ENCODE measurements around the gene PDLIM7. TPM values are rescaled to one million over a fixed set of nuclear protein-coding genes. Genes with fewer than 3 reads are reported as not detected.

PDLIM7 gene
- total and polyA plus RNA-seq, 10 of the 15 experiments (the other 5 are each of a cell fraction or from before 2014, with no cell fraction given): 0.82 to 36.6 (median 19.3) TPM

DNA sequence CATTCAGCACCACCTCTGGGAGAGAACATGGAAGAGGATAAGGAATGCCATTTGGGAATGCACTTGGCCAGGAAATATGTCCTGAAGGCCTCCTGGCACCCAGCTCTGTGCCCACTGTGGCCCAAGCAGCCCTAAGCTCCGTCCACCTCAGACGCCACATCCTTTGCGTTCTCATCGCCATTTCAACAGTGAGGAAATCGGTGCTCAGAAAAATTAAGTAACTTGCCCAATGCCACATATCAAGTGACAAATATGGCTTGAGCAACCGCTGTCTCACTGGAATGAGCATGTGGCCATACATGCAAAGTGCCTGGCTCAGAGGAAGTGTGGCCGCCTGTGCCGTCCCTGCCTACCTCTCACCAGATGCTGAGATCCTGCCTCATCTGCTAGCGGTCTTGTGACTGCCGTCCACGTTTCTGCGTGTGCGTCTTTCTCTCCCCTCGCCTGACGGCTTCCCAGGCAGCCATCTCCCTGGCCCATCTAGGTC, 13.2 kb upstream of the PDLIM7 start (continued):
- TF ChIP-seq, protein P1, sequence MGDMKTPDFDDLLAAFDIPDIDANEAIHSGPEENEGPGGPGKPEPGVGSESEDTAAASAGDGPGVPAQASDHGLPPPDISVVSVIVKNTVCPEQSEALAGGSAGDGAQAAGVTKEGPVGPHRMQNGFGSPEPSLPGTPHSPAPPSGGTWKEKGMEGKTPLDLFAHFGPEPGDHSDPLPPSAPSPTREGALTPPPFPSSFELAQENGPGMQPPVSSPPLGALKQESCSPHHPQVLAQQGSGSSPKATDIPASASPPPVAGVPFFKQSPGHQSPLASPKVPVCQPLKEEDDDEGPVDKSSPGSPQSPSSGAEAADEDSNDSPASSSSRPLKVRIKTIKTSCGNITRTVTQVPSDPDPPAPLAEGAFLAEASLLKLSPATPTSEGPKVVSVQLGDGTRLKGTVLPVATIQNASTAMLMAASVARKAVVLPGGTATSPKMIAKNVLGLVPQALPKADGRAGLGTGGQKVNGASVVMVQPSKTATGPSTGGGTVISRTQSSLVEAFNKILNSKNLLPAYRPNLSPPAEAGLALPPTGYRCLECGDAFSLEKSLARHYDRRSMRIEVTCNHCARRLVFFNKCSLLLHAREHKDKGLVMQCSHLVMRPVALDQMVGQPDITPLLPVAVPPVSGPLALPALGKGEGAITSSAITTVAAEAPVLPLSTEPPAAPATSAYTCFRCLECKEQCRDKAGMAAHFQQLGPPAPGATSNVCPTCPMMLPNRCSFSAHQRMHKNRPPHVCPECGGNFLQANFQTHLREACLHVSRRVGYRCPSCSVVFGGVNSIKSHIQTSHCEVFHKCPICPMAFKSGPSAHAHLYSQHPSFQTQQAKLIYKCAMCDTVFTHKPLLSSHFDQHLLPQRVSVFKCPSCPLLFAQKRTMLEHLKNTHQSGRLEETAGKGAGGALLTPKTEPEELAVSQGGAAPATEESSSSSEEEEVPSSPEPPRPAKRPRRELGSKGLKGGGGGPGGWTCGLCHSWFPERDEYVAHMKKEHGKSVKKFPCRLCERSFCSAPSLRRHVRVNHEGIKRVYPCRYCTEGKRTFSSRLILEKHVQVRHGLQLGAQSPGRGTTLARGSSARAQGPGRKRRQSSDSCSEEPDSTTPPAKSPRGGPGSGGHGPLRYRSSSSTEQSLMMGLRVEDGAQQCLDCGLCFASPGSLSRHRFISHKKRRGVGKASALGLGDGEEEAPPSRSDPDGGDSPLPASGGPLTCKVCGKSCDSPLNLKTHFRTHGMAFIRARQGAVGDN (IDR thresholded peaks at IDR 0.05): peak; percentile 22; the same call in 1 of the 2 replicates
- TF ChIP-seq RB1 (IDR thresholded peaks at IDR 0.05; ENCODE audit: borderline replicate concordance): no peak
- TF ChIP-seq, protein P2, sequence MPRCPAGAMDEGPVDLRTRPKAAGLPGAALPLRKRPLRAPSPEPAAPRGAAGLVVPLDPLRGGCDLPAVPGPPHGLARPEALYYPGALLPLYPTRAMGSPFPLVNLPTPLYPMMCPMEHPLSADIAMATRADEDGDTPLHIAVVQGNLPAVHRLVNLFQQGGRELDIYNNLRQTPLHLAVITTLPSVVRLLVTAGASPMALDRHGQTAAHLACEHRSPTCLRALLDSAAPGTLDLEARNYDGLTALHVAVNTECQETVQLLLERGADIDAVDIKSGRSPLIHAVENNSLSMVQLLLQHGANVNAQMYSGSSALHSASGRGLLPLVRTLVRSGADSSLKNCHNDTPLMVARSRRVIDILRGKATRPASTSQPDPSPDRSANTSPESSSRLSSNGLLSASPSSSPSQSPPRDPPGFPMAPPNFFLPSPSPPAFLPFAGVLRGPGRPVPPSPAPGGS (IDR thresholded peaks at IDR 0.05; ENCODE audit: borderline replicate concordance, insufficient read depth, low read depth, low read length, poor library complexity, severe bottlenecking): no peak
- peak in 1 of 2 experiments; percentile 34; a peak in 1 of 4 replicates for TF ChIP-seq IKZF2 (IDR thresholded peaks at IDR 0.05)
- TF ChIP-seq, protein P3, sequence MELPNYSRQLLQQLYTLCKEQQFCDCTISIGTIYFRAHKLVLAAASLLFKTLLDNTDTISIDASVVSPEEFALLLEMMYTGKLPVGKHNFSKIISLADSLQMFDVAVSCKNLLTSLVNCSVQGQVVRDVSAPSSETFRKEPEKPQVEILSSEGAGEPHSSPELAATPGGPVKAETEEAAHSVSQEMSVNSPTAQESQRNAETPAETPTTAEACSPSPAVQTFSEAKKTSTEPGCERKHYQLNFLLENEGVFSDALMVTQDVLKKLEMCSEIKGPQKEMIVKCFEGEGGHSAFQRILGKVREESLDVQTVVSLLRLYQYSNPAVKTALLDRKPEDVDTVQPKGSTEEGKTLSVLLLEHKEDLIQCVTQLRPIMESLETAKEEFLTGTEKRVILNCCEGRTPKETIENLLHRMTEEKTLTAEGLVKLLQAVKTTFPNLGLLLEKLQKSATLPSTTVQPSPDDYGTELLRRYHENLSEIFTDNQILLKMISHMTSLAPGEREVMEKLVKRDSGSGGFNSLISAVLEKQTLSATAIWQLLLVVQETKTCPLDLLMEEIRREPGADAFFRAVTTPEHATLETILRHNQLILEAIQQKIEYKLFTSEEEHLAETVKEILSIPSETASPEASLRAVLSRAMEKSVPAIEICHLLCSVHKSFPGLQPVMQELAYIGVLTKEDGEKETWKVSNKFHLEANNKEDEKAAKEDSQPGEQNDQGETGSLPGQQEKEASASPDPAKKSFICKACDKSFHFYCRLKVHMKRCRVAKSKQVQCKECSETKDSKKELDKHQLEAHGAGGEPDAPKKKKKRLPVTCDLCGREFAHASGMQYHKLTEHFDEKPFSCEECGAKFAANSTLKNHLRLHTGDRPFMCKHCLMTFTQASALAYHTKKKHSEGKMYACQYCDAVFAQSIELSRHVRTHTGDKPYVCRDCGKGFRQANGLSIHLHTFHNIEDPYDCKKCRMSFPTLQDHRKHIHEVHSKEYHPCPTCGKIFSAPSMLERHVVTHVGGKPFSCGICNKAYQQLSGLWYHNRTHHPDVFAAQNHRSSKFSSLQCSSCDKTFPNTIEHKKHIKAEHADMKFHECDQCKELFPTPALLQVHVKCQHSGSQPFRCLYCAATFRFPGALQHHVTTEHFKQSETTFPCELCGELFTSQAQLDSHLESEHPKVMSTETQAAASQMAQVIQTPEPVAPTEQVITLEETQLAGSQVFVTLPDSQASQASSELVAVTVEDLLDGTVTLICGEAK (IDR thresholded peaks at IDR 0.05; ENCODE audit: borderline replicate concordance): no peak
- no peak for TF ChIP-seq RUNX3 (IDR thresholded peaks at IDR 0.05; ENCODE audit: low read length)
- TF ChIP-seq, protein P4, sequence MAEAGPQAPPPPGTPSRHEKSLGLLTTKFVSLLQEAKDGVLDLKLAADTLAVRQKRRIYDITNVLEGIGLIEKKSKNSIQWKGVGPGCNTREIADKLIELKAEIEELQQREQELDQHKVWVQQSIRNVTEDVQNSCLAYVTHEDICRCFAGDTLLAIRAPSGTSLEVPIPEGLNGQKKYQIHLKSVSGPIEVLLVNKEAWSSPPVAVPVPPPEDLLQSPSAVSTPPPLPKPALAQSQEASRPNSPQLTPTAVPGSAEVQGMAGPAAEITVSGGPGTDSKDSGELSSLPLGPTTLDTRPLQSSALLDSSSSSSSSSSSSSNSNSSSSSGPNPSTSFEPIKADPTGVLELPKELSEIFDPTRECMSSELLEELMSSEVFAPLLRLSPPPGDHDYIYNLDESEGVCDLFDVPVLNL (IDR thresholded peaks at IDR 0.05; ENCODE audit: low read depth, low read length): no peak
- TF ChIP-seq LARP7 (IDR thresholded peaks at IDR 0.05): no peak
- TF ChIP-seq, protein P5, sequence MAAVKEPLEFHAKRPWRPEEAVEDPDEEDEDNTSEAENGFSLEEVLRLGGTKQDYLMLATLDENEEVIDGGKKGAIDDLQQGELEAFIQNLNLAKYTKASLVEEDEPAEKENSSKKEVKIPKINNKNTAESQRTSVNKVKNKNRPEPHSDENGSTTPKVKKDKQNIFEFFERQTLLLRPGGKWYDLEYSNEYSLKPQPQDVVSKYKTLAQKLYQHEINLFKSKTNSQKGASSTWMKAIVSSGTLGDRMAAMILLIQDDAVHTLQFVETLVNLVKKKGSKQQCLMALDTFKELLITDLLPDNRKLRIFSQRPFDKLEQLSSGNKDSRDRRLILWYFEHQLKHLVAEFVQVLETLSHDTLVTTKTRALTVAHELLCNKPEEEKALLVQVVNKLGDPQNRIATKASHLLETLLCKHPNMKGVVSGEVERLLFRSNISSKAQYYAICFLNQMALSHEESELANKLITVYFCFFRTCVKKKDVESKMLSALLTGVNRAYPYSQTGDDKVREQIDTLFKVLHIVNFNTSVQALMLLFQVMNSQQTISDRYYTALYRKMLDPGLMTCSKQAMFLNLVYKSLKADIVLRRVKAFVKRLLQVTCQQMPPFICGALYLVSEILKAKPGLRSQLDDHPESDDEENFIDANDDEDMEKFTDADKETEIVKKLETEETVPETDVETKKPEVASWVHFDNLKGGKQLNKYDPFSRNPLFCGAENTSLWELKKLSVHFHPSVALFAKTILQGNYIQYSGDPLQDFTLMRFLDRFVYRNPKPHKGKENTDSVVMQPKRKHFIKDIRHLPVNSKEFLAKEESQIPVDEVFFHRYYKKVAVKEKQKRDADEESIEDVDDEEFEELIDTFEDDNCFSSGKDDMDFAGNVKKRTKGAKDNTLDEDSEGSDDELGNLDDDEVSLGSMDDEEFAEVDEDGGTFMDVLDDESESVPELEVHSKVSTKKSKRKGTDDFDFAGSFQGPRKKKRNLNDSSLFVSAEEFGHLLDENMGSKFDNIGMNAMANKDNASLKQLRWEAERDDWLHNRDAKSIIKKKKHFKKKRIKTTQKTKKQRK (IDR thresholded peaks at IDR 0.05; ENCODE audit: low read depth, low read length): no peak
- peak; percentile 65 for TF ChIP-seq IKZF1 (conservative IDR thresholded peaks at IDR 0.05)
- 0 out of 2 replicates have a peak, but pooled peaks have one; percentile 2 for TF ChIP-seq TCF12 (IDR thresholded peaks at IDR 0.05; ENCODE audit: low read depth, low read length)
- TF ChIP-seq NRF1 (conservative IDR thresholded peaks at IDR 0.05; ENCODE audit: low read depth, low read length): no peak
- TF ChIP-seq HCFC1 (IDR thresholded peaks at IDR 0.05; ENCODE audit: low read length): no peak

Data from GM12878 (cell line).